ENCODE measurements around the gene SRA1.
"Not testable (repeated sequence)": the region's sequence is repeated elsewhere in the genome, so short reads cannot be mapped to it uniquely, and the experiment has no call there.

The SRA1 gene

GRCh38 chr5:140588311-140589070 is 31.2 kb upstream of the SRA1 start:
- H3K4me3 ChIP-seq (replicated peaks; ENCODE audit: low read depth, low read length), result no peak overlapping the region
- TF ChIP-seq CTCF (IDR thresholded peaks at IDR 0.05; ENCODE audit: low read depth, low read length, missing control alignments), result no peak
- DNase-seq (ENCODE audit: extremely low read depth, low read depth), result no peak

- TF ChIP-seq CTCF (IDR thresholded peaks at IDR 0.05; ENCODE audit: low read depth, low read length, missing control alignments), result no peak
- no peak for DNase-seq (ENCODE audit: extremely low read depth, low read depth)
- H3K4me3 ChIP-seq (replicated peaks; ENCODE audit: low read depth, low read length), result no peak overlapping the region
Observed at GRCh38 chr5:140587495-140587894, 30.2 kb upstream of the SRA1 start.

GRCh38 chr5:140579188-140579747 is 22.0 kb upstream of the SRA1 start:
- not testable (repeated sequence) for DNase-seq (ENCODE audit: extremely low read depth, low read depth); H3K4me3 ChIP-seq (replicated peaks; ENCODE audit: low read depth, low read length)

- DNase-seq (ENCODE audit: extremely low read depth, low read depth), result no peak
- TF ChIP-seq CTCF (IDR thresholded peaks at IDR 0.05; ENCODE audit: low read depth, low read length, missing control alignments), result no peak
- H3K4me3 ChIP-seq (replicated peaks; ENCODE audit: low read depth, low read length), result no peak overlapping the region
Observed at GRCh38 chr5:140576776-140577201, 19.5 kb upstream of the SRA1 start.

GRCh38 chr5:140575309-140575708 is 18.0 kb upstream of the SRA1 start:
- DNase-seq (ENCODE audit: extremely low read depth, low read depth), result no peak
- TF ChIP-seq CTCF (IDR thresholded peaks at IDR 0.05; ENCODE audit: low read depth, low read length, missing control alignments), result peak; percentile 40

GRCh38 chr5:140574165-140574564 is 16.9 kb upstream of the SRA1 start:
- TF ChIP-seq CTCF (IDR thresholded peaks at IDR 0.05; ENCODE audit: low read depth, low read length, missing control alignments), result no peak
- DNase-seq (ENCODE audit: extremely low read depth, low read depth), result no peak
- H3K4me3 ChIP-seq (replicated peaks; ENCODE audit: low read depth, low read length), result no peak overlapping the region

More at GRCh38 chr5:140575309-140575708, 18.0 kb upstream of the SRA1 start:
- no peak overlapping the region for H3K4me3 ChIP-seq (replicated peaks; ENCODE audit: low read depth, low read length)

GRCh38 chr5:140573683-140574082 is 16.4 kb upstream of the SRA1 start:
- no peak for TF ChIP-seq CTCF (IDR thresholded peaks at IDR 0.05; ENCODE audit: low read depth, low read length, missing control alignments)
- no peak overlapping the region for H3K4me3 ChIP-seq (replicated peaks; ENCODE audit: low read depth, low read length)
- no peak for DNase-seq (ENCODE audit: extremely low read depth, low read depth)
